ENCODE results near the gene CORO7.

Gene CORO7

GRCh38 chr16:4309833-4310266 is 106.5 kb downstream of the CORO7 start:
- peak; percentile 81 for DNase-seq (ENCODE audit: low read depth)
- no peak overlapping the region for H3K4me3 ChIP-seq (ENCODE audit: low read depth, low read length)
- TF ChIP-seq, protein P1, sequence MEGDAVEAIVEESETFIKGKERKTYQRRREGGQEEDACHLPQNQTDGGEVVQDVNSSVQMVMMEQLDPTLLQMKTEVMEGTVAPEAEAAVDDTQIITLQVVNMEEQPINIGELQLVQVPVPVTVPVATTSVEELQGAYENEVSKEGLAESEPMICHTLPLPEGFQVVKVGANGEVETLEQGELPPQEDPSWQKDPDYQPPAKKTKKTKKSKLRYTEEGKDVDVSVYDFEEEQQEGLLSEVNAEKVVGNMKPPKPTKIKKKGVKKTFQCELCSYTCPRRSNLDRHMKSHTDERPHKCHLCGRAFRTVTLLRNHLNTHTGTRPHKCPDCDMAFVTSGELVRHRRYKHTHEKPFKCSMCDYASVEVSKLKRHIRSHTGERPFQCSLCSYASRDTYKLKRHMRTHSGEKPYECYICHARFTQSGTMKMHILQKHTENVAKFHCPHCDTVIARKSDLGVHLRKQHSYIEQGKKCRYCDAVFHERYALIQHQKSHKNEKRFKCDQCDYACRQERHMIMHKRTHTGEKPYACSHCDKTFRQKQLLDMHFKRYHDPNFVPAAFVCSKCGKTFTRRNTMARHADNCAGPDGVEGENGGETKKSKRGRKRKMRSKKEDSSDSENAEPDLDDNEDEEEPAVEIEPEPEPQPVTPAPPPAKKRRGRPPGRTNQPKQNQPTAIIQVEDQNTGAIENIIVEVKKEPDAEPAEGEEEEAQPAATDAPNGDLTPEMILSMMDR (IDR thresholded peaks at IDR 0.05; ENCODE audit: insufficient read depth, low read depth, low read length, missing control alignments), result peak; percentile 83

DNA sequence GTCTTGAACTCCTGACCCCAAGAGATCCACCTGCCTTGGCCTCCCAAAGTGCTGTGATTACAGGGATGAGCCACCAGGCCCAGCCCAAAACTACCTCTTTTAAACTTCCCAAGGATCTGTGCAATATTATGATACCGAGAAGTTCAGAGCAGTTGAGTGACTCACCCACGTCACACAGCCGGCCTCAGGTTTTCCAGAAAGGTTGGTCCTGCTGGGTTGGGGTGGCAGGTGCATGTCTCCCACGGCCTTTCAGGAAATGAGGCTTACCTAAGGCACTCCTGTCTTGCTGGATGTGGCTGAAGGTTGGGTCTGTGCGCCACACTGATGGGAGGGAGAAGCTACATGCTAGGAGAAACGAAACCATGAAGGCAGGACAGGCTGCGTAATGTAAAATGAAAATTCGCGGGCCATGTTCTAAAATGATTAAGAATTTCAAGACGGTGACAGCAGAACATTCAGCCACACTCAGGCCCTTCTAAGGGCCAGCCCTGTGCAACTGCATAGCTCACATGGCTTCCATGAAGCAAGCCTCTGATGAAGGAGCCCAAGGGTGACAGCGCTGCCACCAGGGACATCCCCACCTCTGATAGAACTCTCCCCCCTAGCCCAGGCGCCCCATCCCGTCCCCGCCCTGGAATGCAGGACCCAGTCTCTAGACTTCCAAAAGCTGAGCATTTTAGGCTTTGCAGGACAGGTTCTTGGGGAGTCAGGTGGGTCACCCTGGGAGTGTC is 107.1 kb downstream of the CORO7 start:
- TF ChIP-seq, protein P1 (IDR thresholded peaks at IDR 0.05; ENCODE audit: insufficient read depth, low read depth, low read length, missing control alignments), result no peak
- DNase-seq (ENCODE audit: low read depth), result no peak

GRCh38 chr16:4307215-4308037 is 109.0 kb downstream of the CORO7 start:
- TF ChIP-seq, protein P1 (IDR thresholded peaks at IDR 0.05; ENCODE audit: insufficient read depth, low read depth, low read length, missing control alignments), result no peak
- H3K4me3 ChIP-seq (ENCODE audit: low read depth, low read length), result peak overlapping the region; percentile 99
- peak; percentile 99 for DNase-seq (ENCODE audit: low read depth)

More for the DNA sequence above, 107.1 kb downstream of the CORO7 start:
- no peak overlapping the region for H3K4me3 ChIP-seq (ENCODE audit: low read depth, low read length)

DNA sequence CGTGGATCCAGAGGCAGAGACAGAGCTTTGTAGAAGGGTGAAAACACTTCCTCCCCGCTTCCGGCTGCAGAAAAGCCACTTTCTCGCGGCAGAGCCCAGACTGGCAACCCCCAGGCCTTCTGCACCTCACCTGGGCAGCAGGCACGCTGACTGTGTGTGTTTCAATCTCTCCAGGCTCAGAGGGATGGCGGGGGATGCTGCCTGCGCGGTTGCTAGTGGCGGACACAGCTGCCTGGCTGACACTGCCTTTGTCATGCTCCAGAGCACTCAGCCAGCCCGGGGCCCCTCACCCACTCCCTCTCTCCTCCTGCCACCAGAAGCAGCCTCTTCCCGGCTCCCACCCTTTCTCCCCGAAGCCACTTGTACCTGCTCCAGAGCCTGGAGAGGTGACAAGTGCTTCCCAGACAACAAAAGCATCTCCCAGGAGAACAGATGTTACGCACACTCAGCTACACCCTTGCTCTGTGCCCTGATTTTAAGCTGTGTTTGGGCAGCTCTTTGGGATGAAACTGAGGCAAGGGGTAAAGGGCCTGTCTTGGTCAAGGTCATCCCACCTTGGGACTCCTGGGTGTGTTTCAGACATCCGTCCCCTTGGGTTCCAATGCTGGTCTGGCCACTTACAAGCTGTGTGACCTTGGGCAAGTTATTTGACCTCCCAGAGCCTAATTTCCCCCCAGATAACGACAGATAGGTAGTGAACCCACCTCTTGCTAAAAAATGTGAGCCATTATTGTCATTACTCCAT is 109.8 kb downstream of the CORO7 start:
- DNase-seq (ENCODE audit: low read depth), result peak; percentile 63
- TF ChIP-seq, protein P1 (IDR thresholded peaks at IDR 0.05; ENCODE audit: insufficient read depth, low read depth, low read length, missing control alignments), result no peak
- H3K4me3 ChIP-seq (ENCODE audit: low read depth, low read length), result peak overlapping the region; percentile 99
